Kidney (tissue), 14 donors: ENCODE data around the gene NCOA3. TPM values are rescaled to one million over a fixed set of nuclear protein-coding genes. Genes with fewer than 3 reads are reported as not detected.

Experiments
- DNase-seq, 5 donors: peaks; one replicate each; pipeline ENCODE4 v3.0.0-alpha.2; 2013 to 2020
- FAIRE-seq: peaks from 2 replicates; lab custom pipeline; 2012; peaks lifted over from hg19 to GRCh38; lab: Jason Lieb, UNC
- H3K27ac ChIP-seq, 2 donors: one replicate each; pipeline ENCODE4 v1.7.0; 2013; ENCODE audit warnings: low read depth in 2 of 2, low read length in 2 of 2, inconsistent platforms in 1 of 2
- H3K27me3 ChIP-seq: one replicate; pipeline ENCODE4 v1.7.1; 2013; ENCODE audit warnings: low read length, inconsistent platforms; ENCODE audit not compliant: control insufficient read depth, insufficient read depth
- H3K36me3 ChIP-seq, 3 donors: one replicate each; pipeline versions ENCODE4 v1.7.0 to v1.7.1; 2013; ENCODE audit warnings: low read length in 3 of 3, control low read depth in 1 of 3, inconsistent platforms in 1 of 3; ENCODE audit not compliant: insufficient read depth in 3 of 3, control insufficient read depth in 2 of 3
- H3K4me1 ChIP-seq, 3 donors: one replicate each; pipeline versions ENCODE4 v1.7.0 to v1.7.1; 2013; ENCODE audit warnings: low read length in 3 of 3, inconsistent platforms in 1 of 3, low read depth in 1 of 3; ENCODE audit not compliant: control insufficient read depth in 2 of 3, insufficient read depth in 2 of 3
- H3K4me3 ChIP-seq, 3 donors: one replicate each; pipeline versions ENCODE4 v1.7.0 to v1.8.1; 2013; ENCODE audit warnings: low read length in 3 of 3, control low read depth in 1 of 3, inconsistent platforms in 1 of 3
- H3K9ac ChIP-seq, 3 donors: one replicate each; pipeline versions ENCODE4 v1.7.0 to v1.7.1; 2013; ENCODE audit warnings: low read length in 3 of 3, control low read depth in 1 of 3, inconsistent platforms in 1 of 3
- H3K9me3 ChIP-seq, 3 donors: one replicate each; pipeline versions ENCODE4 v1.7.0 to v1.7.1; 2013; ENCODE audit warnings: low read length in 3 of 3, control low read depth in 1 of 3, inconsistent platforms in 1 of 3; ENCODE audit not compliant: control insufficient read depth in 2 of 3, insufficient read depth in 1 of 3
- intact Hi-C: fragments of 100-400 bp; cut with DNase I; formaldehyde crosslinking; loops from one replicate; pipeline ENCODE4 v1.11.1; 2022
- polyA plus RNA-seq: library from polyadenylated mRNA; stranded (reverse); fragments of 350-450 nt; fragmentation: Illumina TruSeq; extraction: RNeasy Lipid Tissue Mini Kit (QIAGEN cat#74804); gene quantifications from one replicate; pipeline ENCODE4 v1.2.3, GENCODE V29; 2014; ENCODE audit warnings: low read depth, low replicate concordance; ENCODE audit not compliant: insufficient read depth
- total RNA-seq: library from RNA; stranded (reverse); fragmentation: NEBNext Ultra II Directional; extraction: Animal tissue kit (Norgen Biotek cat#: 25700); gene quantifications from one replicate; pipeline ENCODE4 v1.2.1, GENCODE V29; 2021
- TF ChIP-seq, protein P1 (sequence below): IDR thresholded peaks from 3 replicates; pipeline ENCODE4 v1.5.1; 2012; ENCODE audit warnings: mild to moderate bottlenecking, moderate library complexity, borderline replicate concordance; ENCODE audit not compliant: insufficient read depth; ENCODE audit errors: extremely low read depth
- donor health status: control.
- donor health status: control.
- donor health status: control.
- donor health status: control.
- donor health status: control.
- donor health status: DM: yes; HTN: yes; CAD: no.
- donor health status: Normal renal cell carcinoma (clear cell type).

The NCOA3 gene
- total and polyA plus RNA-seq, 2 donors from 2014 or later = 4.9 to 38.8 TPM

GRCh38 chr20:47679462-47679861 is 177.8 kb downstream of the NCOA3 start:
- TF ChIP-seq, protein P1, sequence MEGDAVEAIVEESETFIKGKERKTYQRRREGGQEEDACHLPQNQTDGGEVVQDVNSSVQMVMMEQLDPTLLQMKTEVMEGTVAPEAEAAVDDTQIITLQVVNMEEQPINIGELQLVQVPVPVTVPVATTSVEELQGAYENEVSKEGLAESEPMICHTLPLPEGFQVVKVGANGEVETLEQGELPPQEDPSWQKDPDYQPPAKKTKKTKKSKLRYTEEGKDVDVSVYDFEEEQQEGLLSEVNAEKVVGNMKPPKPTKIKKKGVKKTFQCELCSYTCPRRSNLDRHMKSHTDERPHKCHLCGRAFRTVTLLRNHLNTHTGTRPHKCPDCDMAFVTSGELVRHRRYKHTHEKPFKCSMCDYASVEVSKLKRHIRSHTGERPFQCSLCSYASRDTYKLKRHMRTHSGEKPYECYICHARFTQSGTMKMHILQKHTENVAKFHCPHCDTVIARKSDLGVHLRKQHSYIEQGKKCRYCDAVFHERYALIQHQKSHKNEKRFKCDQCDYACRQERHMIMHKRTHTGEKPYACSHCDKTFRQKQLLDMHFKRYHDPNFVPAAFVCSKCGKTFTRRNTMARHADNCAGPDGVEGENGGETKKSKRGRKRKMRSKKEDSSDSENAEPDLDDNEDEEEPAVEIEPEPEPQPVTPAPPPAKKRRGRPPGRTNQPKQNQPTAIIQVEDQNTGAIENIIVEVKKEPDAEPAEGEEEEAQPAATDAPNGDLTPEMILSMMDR = no peak
- H3K4me1 ChIP-seq = peaks cover 0 to 8% (median 0%) of the 10 kb centered on the region in 3 donors
- H3K27me3 ChIP-seq = no peaks in the 10 kb centered on the region
- no peak overlapping the region for H3K27ac ChIP-seq
- DNase-seq (peak in 1 of 5 donors; percentile 35), FAIRE-seq (no peak)
- no peaks in the 10 kb centered on the region for H3K36me3 ChIP-seq
- intact Hi-C loops = no loop called here
- H3K9me3 ChIP-seq = no peaks in the 10 kb centered on the region
- H3K9ac ChIP-seq = no peak overlapping the region
- H3K4me3 ChIP-seq = no peak overlapping the region

- DNase-seq (peak in 1 of 5 donors; percentile 4), FAIRE-seq (no peak)
- peaks cover 0 to 8% (median 0%) of the 10 kb centered on the region in 3 donors for H3K4me1 ChIP-seq
- H3K9ac ChIP-seq = no peak overlapping the region
- no peak overlapping the region for H3K27ac ChIP-seq
- no peak overlapping the region for H3K4me3 ChIP-seq
- TF ChIP-seq, protein P1 = no peak
- intact Hi-C loops = no loop called here
- no peaks in the 10 kb centered on the region for H3K9me3 ChIP-seq
- no peaks in the 10 kb centered on the region for H3K27me3 ChIP-seq
- no peaks in the 10 kb centered on the region for H3K36me3 ChIP-seq
Observed at GRCh38 chr20:47680804-47681529, 179.3 kb downstream of the NCOA3 start.

DNA sequence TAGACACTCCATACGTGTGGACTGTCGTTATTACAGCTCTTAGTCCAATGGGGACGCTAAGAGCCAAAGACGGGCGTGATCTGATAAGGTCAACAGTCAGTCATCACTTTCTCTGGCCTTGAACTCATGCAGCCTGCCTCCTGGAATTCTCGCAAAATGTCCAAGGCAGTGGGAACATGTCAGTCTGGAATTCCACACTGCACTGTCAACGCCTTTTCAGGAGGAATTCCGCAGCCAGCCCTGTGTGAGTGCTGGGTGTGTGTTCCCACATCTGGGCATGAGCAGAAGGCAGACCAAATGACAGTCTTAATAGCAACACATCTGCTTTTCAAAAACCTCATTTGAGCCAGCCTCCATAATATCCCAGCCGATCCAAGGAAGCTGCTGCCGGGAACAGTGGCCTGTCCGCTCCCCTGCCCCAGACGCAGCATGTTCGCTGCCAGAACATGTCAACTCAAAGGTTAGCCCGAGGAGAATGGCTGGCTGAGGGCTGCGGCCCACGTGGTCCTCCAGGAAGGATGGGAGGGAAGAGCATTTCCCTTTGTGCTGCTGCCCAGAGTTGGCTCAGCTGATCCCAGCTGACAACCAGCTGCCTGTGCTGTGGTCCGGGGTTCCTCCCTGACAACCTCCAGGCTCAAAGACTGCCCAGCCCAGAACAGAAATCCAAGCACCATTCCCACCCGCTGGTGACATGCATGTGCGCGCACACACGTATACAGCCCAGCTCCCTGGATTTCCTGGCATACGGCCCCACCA is 180.5 kb downstream of the NCOA3 start:
- Histone ChIP-seq H3K9ac (no peak overlapping the region), H3K4me1 (peaks cover 0 to 8% (median 0%) of the 10 kb centered on the region in 3 donors), H3K9me3 (no peaks in the 10 kb centered on the region), H3K36me3 (no peaks in the 10 kb centered on the region), H3K27ac (no peak overlapping the region), H3K4me3 (no peak overlapping the region), H3K27me3 (no peaks in the 10 kb centered on the region)
- TF ChIP-seq, protein P1 = no peak
- peak in 3 of 5 donors; percentile 38 to 88 (median 83) for DNase-seq
- intact Hi-C loops = no loop called here
- no peak for FAIRE-seq
